Tibial artery (tissue), 4 donors: Measurements from ENCODE around the gene LCN1.

Experiments used
- DNase-seq, 2 donors: peaks; one replicate each; pipeline ENCODE4 v3.0.0-alpha.2; 2019
- H3K27ac ChIP-seq, 2 donors: fragments of 200-600 bp; sonication (generic) in 1 of 2; 1 replicate in 1 of 2; 2 replicates in 1 of 2; pipeline ENCODE4 v1.5.1; 2018 to 2019; ENCODE audit warnings: mild to moderate bottlenecking in 1 of 2
- H3K27me3 ChIP-seq, 2 donors: fragments of 200-600 bp; sonication (generic) in 1 of 2; one replicate each; pipeline versions ENCODE4 v1.5.1 to v1.6.0; 2016 to 2019
- H3K36me3 ChIP-seq, 3 donors: fragments of 200-600 bp; sonication (generic) in 2 of 3; one replicate each; pipeline ENCODE4 v1.5.1; 2016 to 2019; ENCODE audit warnings: mild to moderate bottlenecking in 2 of 3
- H3K4me1 ChIP-seq, 4 donors: fragments of 200-600 bp; sonication (generic) in 2 of 4; 1 replicate in 3 of 4; 2 replicates in 1 of 4; pipeline ENCODE4 v1.5.1; 2016 to 2019
- H3K4me3 ChIP-seq, 2 donors: fragments of 200-600 bp; sonication (generic) in 1 of 2; 1 replicate in 1 of 2; 2 replicates in 1 of 2; pipeline ENCODE4 v1.5.1; 2018 to 2019; ENCODE audit warnings: mild to moderate bottlenecking in 2 of 2
- H3K9me3 ChIP-seq, 3 donors: fragments of 200-600 bp; sonication (generic) in 1 of 3; one replicate each; pipeline ENCODE4 v1.5.1; 2016 to 2019
- CTCF ChIP-seq, 2 experiments: fragments of 200-600 bp in 1 of 2; fragments of 450-650 bp in 1 of 2; IDR thresholded peaks; one replicate each; pipeline ENCODE4 v1.5.1; 2017 to 2019; ENCODE audit warnings: antibody characterized with exemption in 2 of 2, mild to moderate bottlenecking in 1 of 2, moderate library complexity in 1 of 2
- intact Hi-C: fragments of 100-400 bp; cut with DNase I; formaldehyde crosslinking; loops from one replicate; pipeline ENCODE4 v1.15.0; 2023; ENCODE audit warnings: low total_unique reads

Gene LCN1

DNA sequence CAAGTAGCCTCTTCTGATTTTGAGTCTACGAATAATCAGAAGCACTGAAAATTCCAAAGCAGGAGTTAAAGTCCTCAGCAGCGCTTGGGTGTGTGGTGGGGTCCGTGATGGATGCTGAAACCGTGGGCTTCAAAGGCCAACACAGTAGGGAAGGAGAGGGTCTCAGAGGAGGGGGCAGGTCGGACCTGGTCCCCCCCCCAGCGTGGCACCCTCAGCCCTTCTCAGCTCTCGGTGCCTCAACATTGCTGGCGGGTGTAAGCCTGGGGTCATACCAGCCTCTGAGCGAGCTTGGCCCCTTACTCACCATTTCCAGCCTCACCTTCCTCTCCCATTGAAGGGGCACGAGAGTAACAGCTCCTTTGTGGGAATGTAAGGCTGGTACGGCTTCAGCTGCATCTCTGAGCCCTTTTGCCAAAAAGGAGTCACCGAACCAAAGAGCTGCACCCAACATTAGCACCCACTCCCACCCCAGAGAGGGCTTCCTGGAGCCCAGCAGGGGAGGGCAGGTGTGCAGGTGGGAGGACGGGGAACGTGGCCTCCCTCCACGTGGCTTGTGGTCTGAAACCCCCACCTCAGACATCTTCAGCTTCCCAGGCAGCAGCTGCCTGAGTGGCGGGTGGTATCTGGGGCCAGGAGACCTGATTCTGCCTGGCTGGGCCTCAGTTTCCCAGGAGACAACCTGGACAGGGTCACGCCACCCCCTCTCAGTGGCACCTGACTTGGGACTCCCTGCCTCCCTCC lies 6.7 kb upstream of the LCN1 start:
- H3K4me1 ChIP-seq, result no peaks in the 10 kb centered on the region
- no peaks in the 10 kb centered on the region for H3K9me3 ChIP-seq
- H3K4me3 ChIP-seq, result no peak overlapping the region
- H3K36me3 ChIP-seq, result no peaks in the 10 kb centered on the region
- intact Hi-C loops, result no loop called here
- no peak for TF ChIP-seq CTCF (IDR thresholded peaks at IDR 0.05)
- peak in 1 of 2 donors; percentile 38 for DNase-seq
- peaks cover 0 to 7% of the 10 kb centered on the region in 2 donors for H3K27me3 ChIP-seq
- no peak overlapping the region for H3K27ac ChIP-seq

DNA sequence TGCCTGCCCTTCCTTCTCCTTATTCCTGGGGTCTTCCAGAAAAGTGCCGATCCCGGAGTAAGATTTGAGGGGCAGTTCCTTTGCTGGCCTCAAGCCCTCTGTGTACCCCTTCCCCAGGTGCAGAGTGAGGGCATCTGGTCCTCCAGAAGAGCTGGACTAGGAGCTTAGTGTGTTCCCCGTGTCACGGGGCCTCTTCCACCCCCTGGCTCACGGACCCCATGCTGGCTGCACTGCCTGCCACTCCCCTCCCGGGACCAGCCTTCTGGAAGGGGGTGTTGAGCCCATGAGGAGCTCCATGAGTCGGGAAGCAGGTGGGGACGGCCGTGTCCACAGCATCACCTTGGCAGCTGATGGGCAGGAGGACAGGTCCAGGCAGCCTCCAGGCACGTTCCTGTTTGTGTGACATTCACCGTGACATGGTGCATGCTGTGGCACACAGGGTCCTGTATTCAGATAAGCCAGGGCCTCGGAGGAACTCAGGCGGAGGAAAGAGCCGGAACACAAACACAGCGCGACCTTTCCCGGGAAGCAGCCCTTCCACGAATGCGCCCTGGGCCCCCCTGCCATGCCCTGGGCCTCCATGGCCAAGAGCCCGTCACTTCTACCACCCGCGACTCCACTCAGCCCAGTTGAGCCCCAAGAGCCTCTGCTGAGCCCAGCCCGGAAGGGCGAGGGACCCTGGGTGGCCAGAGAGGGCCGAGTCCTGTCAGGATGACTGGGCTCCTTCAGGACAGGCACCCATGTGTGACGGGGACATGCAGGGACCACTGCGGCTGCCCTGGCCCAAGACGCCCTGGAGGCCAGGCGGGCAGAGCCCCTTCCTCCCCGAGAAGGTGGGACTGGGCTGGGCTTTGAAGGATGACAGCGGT lies 5.9 kb upstream of the LCN1 start:
- peaks cover 0 to 7% of the 10 kb centered on the region in 2 donors for H3K27me3 ChIP-seq
- TF ChIP-seq CTCF (IDR thresholded peaks at IDR 0.05), result no peak
- no peaks in the 10 kb centered on the region for H3K36me3 ChIP-seq
- no peaks in the 10 kb centered on the region for H3K9me3 ChIP-seq
- no peaks in the 10 kb centered on the region for H3K4me1 ChIP-seq
- H3K4me3 ChIP-seq, result no peak overlapping the region
- peak in 1 of 2 donors; percentile 60 for DNase-seq
- H3K27ac ChIP-seq, result no peak overlapping the region
- intact Hi-C loops, result no loop called here

- Histone ChIP-seq H3K4me3 (no peak overlapping the region), H3K27me3 (peaks cover 0 to 11% of the 10 kb centered on the region in 2 donors), H3K27ac (no peak overlapping the region), H3K4me1 (no peaks in the 10 kb centered on the region), H3K9me3 (no peaks in the 10 kb centered on the region), H3K36me3 (no peaks in the 10 kb centered on the region)
- intact Hi-C loops, result no loop called here
- DNase-seq, result peak in 1 of 2 donors; percentile 43
- no peak for TF ChIP-seq CTCF (IDR thresholded peaks at IDR 0.05)
Observed at GRCh38 chr9:135516132-135516860, 4.9 kb upstream of the LCN1 start.

DNA sequence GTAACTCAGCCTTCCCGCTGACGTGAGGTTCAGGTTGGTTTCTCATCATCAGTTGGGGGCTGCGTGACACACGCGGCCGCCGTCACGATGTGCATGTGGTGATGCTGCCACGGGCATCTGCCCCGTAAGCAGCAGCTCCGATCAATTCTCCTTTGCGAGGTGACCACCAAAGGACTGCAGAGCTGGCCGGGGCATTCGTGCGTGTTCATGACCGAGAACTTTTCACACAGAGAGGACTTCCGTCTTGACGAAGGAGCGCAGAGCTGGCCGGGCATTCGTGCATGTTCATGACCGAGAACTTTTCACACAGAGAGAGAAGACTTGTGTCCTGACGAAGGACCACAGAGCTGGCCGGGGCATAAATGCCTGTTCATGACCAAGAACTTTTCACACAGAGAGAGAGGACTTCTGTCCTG lies 3.8 kb upstream of the LCN1 start:
- DNase-seq, result peak in 1 of 2 donors; percentile 50
- TF ChIP-seq CTCF (IDR thresholded peaks at IDR 0.05), result no peak
- intact Hi-C loops, result no loop called here

DNA sequence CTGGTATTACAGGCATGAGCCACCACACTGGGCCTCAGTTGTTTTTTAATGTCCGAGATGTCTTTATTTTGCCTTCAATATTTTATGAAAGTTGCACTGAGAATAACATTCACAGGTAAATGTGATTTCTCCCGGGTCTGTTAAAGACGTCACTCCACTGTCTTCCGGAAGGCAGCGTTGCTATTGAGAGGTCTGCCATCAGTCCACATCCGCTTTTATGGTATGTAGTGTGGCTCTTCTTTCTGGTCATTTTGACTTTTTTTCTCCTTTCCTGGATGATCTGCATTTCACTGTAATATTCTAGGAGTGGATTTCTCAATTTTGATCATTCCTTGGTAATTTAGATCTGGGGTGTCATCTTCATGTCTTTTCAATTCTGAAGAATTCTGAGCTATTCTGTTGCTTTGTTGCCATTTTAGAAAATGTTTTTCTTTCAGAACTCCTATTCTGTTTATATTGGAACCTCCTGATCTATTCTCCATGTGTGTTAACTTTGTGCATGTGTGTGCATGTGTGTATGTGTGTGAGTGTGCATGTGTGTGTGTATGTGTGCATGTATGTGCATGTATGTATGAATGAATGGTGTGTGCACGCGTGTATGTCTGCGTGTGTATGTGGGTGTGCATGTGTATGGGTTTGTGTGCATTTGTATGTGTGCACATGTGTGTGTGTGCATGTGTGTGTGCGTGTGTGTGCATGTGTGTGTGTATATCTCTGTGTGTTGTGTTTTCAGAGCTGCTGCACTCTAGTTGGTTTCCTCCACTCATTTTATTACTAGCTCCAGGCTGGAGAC lies 1.9 kb upstream of the LCN1 start:
- no peak overlapping the region for H3K4me3 ChIP-seq
- no peak overlapping the region for H3K27ac ChIP-seq
- TF ChIP-seq CTCF (IDR thresholded peaks at IDR 0.05), result no peak
- intact Hi-C loops, result no loop called here
- no peak for DNase-seq
- no peaks in the 10 kb centered on the region for H3K36me3 ChIP-seq
- no peaks in the 10 kb centered on the region for H3K9me3 ChIP-seq
- H3K4me1 ChIP-seq, result no peaks in the 10 kb centered on the region
- peaks cover 0 to 41% of the 10 kb centered on the region in 2 donors for H3K27me3 ChIP-seq

More for the DNA sequence above, 3.8 kb upstream of the LCN1 start:
- H3K27me3 ChIP-seq, result peaks cover 0 to 21% of the 10 kb centered on the region in 2 donors
- no peaks in the 10 kb centered on the region for H3K4me1 ChIP-seq
- H3K9me3 ChIP-seq, result no peaks in the 10 kb centered on the region
- no peaks in the 10 kb centered on the region for H3K36me3 ChIP-seq
- H3K27ac ChIP-seq, result no peak overlapping the region
- no peak overlapping the region for H3K4me3 ChIP-seq
